Measurements from ENCODE around the gene HES6. TPM values are rescaled to one million over a fixed set of nuclear protein-coding genes. Genes with fewer than 3 reads are reported as not detected.

The HES6 gene
- total and polyA plus RNA-seq, 2 experiments from 2014 or later = 17.8 to 23.0 TPM

GRCh38 chr2:238255636-238256035 is 15.8 kb upstream of the HES6 start:
- H3K27me3 ChIP-seq = no peaks in the 10 kb centered on the region
- H3K79me2 ChIP-seq = no peaks in the 10 kb centered on the region
- no peak overlapping the region for H3K4me2 ChIP-seq
- H4K20me1 ChIP-seq (ENCODE audit: insufficient read depth, poor library complexity, severe bottlenecking) = no peaks in the 10 kb centered on the region
- H3K36me3 ChIP-seq (replicated peaks; ENCODE audit: insufficient read depth, low read depth) = no peaks in the 10 kb centered on the region
- no peaks in the 10 kb centered on the region for H3K9me2 ChIP-seq (replicated peaks; ENCODE audit: insufficient read depth)
- H3K4me3 ChIP-seq = no peak overlapping the region
- H3K27ac ChIP-seq = no peak overlapping the region
- no peaks in the 10 kb centered on the region for H3K4me1 ChIP-seq (ENCODE audit: insufficient read depth)
- no peak for DNase-seq (ENCODE audit: low spot score)
- no peak for TF ChIP-seq CTCF (IDR thresholded peaks at IDR 0.05; ENCODE audit: poor library complexity)
- no peak for TF ChIP-seq EZH2phosphoT487 (IDR thresholded peaks at IDR 0.05; ENCODE audit: low read depth, severe bottlenecking, unreplicated experiment)
- TF ChIP-seq EZH2 (IDR thresholded peaks at IDR 0.05; ENCODE audit: borderline replicate concordance) = no peak
- H3K9me3 ChIP-seq (ENCODE audit: low read depth) = no peaks in the 10 kb centered on the region
- WGBS (ENCODE audit: low lambda C conversion rate, missing lambda C conversion rate) = over 99% methylated on average over 8 of the region's 8 CpGs
- H2AFZ ChIP-seq = no peak overlapping the region

- TF ChIP-seq EZH2 (IDR thresholded peaks at IDR 0.05; ENCODE audit: borderline replicate concordance) = no peak
- Histone ChIP-seq H3K27me3 (no peaks in the 10 kb centered on the region), H4K20me1 (ENCODE audit: insufficient read depth, poor library complexity, severe bottlenecking) (no peaks in the 10 kb centered on the region), H3K27ac (no peak overlapping the region), H3K9me2 (replicated peaks; ENCODE audit: insufficient read depth) (no peaks in the 10 kb centered on the region), H3K4me1 (ENCODE audit: insufficient read depth) (no peaks in the 10 kb centered on the region), H3K9me3 (ENCODE audit: low read depth) (no peaks in the 10 kb centered on the region), H3K4me3 (no peak overlapping the region), H3K36me3 (replicated peaks; ENCODE audit: insufficient read depth, low read depth) (no peaks in the 10 kb centered on the region), H2AFZ (no peak overlapping the region), H3K79me2 (no peaks in the 10 kb centered on the region), H3K4me2 (no peak overlapping the region)
- no peak for DNase-seq (ENCODE audit: low spot score)
- WGBS (ENCODE audit: low lambda C conversion rate, missing lambda C conversion rate) = 94% methylated on average over 6 of the region's 6 CpGs
Observed at GRCh38 chr2:238255151-238255551, 15.3 kb upstream of the HES6 start.

GRCh38 chr2:238254095-238254723 is 14.4 kb upstream of the HES6 start:
- Histone ChIP-seq H3K27me3 (no peaks in the 10 kb centered on the region), H3K4me3 (no peak overlapping the region), H3K79me2 (no peaks in the 10 kb centered on the region), H3K9me3 (ENCODE audit: low read depth) (no peaks in the 10 kb centered on the region), H3K4me2 (no peak overlapping the region), H3K27ac (no peak overlapping the region), H2AFZ (no peak overlapping the region), H3K9me2 (replicated peaks; ENCODE audit: insufficient read depth) (no peaks in the 10 kb centered on the region), H3K4me1 (ENCODE audit: insufficient read depth) (no peaks in the 10 kb centered on the region), H4K20me1 (ENCODE audit: insufficient read depth, poor library complexity, severe bottlenecking) (no peaks in the 10 kb centered on the region), H3K36me3 (replicated peaks; ENCODE audit: insufficient read depth, low read depth) (no peaks in the 10 kb centered on the region)
- no peak for DNase-seq (ENCODE audit: low spot score)
- WGBS (ENCODE audit: low lambda C conversion rate, missing lambda C conversion rate) = 82% methylated on average over 4 of the region's 4 CpGs
- TF ChIP-seq EZH2 (IDR thresholded peaks at IDR 0.05; ENCODE audit: borderline replicate concordance) (no peak), EZH2phosphoT487 (IDR thresholded peaks at IDR 0.05; ENCODE audit: low read depth, severe bottlenecking, unreplicated experiment) (no peak), CTCF (IDR thresholded peaks at IDR 0.05; ENCODE audit: poor library complexity) (no peak)

- Histone ChIP-seq H3K4me1 (ENCODE audit: insufficient read depth) (no peaks in the 10 kb centered on the region), H3K27me3 (no peaks in the 10 kb centered on the region), H3K79me2 (no peaks in the 10 kb centered on the region), H3K36me3 (replicated peaks; ENCODE audit: insufficient read depth, low read depth) (no peaks in the 10 kb centered on the region), H3K4me2 (no peak overlapping the region), H3K9me3 (ENCODE audit: low read depth) (no peaks in the 10 kb centered on the region), H2AFZ (no peak overlapping the region), H3K9me2 (replicated peaks; ENCODE audit: insufficient read depth) (no peaks in the 10 kb centered on the region), H3K4me3 (no peak overlapping the region), H3K27ac (no peak overlapping the region), H4K20me1 (ENCODE audit: insufficient read depth, poor library complexity, severe bottlenecking) (no peaks in the 10 kb centered on the region)
- 97% methylated on average over 35 of the region's 35 CpGs for WGBS (ENCODE audit: low lambda C conversion rate, missing lambda C conversion rate)
- no peak for DNase-seq (ENCODE audit: low spot score)
- TF ChIP-seq EZH2 (IDR thresholded peaks at IDR 0.05; ENCODE audit: borderline replicate concordance) = no peak
- TF ChIP-seq CTCF (IDR thresholded peaks at IDR 0.05; ENCODE audit: poor library complexity) = no peak
- no peak for TF ChIP-seq EZH2phosphoT487 (IDR thresholded peaks at IDR 0.05; ENCODE audit: low read depth, severe bottlenecking, unreplicated experiment)
Observed at GRCh38 chr2:238252766-238253630, 13.2 kb upstream of the HES6 start.

Data from hepatocyte (in vitro differentiated cells).